IgD-negative memory B cell (primary cell): Measurements from ENCODE around the gene ADH1C. TPM values are rescaled to one million over a fixed set of nuclear protein-coding genes. Genes with fewer than 3 reads are reported as not detected.
"Not testable (repeated sequence)": the region's sequence is repeated elsewhere in the genome, so short reads cannot be mapped to it uniquely, and the experiment has no call there.

ENCODE experiments used
- H3K27ac Mint-ChIP-seq, 3 donors: one replicate each; pipeline ENCODE4 v1.8.0; 2020 to 2022; ENCODE audit warnings: mild to moderate bottlenecking in 3 of 3, mixed read lengths in 3 of 3, moderate library complexity in 1 of 3
- H3K27me3 Mint-ChIP-seq: one replicate; pipeline ENCODE4 v1.8.0; 2021; ENCODE audit warnings: mixed read lengths
- H3K36me3 Mint-ChIP-seq: one replicate; pipeline ENCODE4 v1.8.0; 2020; ENCODE audit warnings: mild to moderate bottlenecking, mixed read lengths
- H3K4me1 Mint-ChIP-seq, 3 donors: one replicate each; pipeline ENCODE4 v1.8.0; 2020 to 2022; ENCODE audit warnings: mixed read lengths in 3 of 3, mild to moderate bottlenecking in 1 of 3
- H3K4me3 Mint-ChIP-seq, 4 donors: one replicate each; pipeline ENCODE4 v1.8.0; 2020 to 2022; ENCODE audit warnings: mild to moderate bottlenecking in 4 of 4, mixed read lengths in 4 of 4, moderate library complexity in 3 of 4
- H3K9me3 Mint-ChIP-seq, 3 donors: one replicate each; pipeline ENCODE4 v1.8.0; 2020 to 2021; ENCODE audit warnings: mixed read lengths in 3 of 3, mild to moderate bottlenecking in 1 of 3
- polyA plus RNA-seq: library from polyadenylated mRNA; unstranded; fragments of 300-500 nt; fragmentation: Illumina TruSeq; gene quantifications from one replicate; pipeline ENCODE4 v1.2.3, GENCODE V29; 2021

The ADH1C gene
- polyA plus RNA-seq, 1 donor from 2014 or later = not detected

DNA sequence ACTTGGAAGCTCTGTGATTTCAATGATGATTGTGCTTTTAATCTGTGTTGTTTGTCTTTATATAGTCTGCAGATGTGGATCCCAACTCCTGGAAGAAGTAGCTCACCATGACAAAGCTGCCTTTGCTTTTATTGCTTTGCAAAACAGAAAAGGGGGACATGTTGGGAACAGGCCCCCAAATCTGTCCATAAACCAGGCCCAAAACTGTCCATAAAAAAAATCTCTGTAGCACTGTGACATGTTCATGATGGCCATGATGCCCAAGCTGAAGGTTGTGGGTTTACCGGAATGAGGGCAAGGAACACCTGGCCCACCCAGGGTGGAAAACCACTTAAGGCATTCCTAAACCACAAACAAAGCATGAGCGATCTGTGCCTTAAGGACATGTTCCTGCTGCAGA lies 19.9 kb upstream of the ADH1C start:
- peaks cover 2 to 25% (median 9%) of the 10 kb centered on the region in 3 donors for H3K9me3 Mint-ChIP-seq
- not testable (repeated sequence) for H3K27ac Mint-ChIP-seq, H3K36me3 Mint-ChIP-seq, H3K4me1 Mint-ChIP-seq, H3K27me3 Mint-ChIP-seq, H3K4me3 Mint-ChIP-seq

DNA sequence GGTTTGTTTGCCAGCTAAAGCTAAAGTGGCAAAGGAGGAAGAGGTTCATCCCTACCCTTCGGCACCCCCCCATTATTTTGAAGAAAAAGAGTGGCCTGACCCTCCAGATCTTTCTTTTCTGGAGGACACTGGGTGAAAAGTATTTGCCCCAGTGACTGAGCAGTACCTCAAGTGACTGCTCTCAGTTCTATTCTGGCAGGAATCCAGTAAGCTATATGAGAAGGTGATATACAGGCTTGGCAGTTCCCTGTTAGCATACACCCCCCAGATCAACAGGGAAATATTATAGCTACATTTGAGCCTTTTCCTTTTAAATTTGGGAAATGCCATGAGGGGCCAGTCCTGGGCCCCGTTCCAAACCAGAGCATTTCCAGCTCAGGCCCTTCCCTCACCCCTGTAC lies 15.3 kb upstream of the ADH1C start:
- H3K27ac Mint-ChIP-seq, H3K27me3 Mint-ChIP-seq, H3K9me3 Mint-ChIP-seq, H3K4me3 Mint-ChIP-seq, H3K4me1 Mint-ChIP-seq, H3K36me3 Mint-ChIP-seq: not testable (repeated sequence)

DNA sequence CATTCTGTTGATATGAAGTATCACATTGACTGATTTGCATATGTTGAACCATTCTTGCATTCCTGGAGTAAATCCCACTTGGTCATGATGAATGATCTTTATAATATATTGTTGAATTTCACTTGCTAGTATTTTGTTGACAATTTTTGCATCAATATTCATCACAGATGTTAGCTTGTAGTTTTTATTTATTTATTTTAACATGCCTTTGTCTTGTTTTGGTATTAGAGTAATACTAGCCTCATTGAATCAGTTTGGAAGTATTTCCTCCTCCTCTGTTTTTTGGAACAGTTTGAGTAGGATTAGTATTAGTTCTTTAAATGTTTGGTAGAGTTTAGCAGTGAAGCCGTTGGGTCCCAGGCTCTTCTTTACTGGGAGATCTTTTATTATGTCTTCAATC lies 13.9 kb upstream of the ADH1C start:
- Mint-ChIP-seq H3K9me3 (peaks cover 0 to 2% (median 0%) of the 10 kb centered on the region in 3 donors), H3K4me1 (peaks cover 0 to 2% (median 0%) of the 10 kb centered on the region in 3 donors), H3K27ac (no peak overlapping the region), H3K27me3 (peaks cover 8% of the 10 kb centered on the region), H3K36me3 (no peaks in the 10 kb centered on the region), H3K4me3 (no peak overlapping the region)

DNA sequence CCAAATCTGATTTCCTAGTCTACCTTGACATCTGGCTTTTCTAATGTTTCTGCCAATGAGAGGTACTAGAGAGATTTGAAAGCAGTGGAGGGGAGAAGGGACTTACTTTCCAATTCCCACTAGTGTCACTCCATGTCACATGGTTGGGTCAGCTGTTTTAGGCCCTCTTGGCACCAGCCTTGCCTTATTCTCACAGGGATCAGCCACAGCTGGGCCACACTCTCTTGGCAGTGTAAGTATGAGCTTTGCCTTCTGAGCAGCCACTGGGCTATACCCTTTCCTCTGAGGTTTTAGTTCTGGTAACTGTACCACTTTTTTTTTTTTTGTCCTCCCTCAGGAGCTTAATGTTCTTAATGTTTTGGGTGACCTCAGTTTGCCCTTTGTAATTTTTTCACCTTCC lies 10.2 kb upstream of the ADH1C start:
- no peaks in the 10 kb centered on the region for H3K36me3 Mint-ChIP-seq
- peaks cover 0 to 2% (median 0%) of the 10 kb centered on the region in 3 donors for H3K4me1 Mint-ChIP-seq
- no peak overlapping the region for H3K4me3 Mint-ChIP-seq
- H3K27ac Mint-ChIP-seq = no peak overlapping the region
- peaks cover 4% of the 10 kb centered on the region for H3K27me3 Mint-ChIP-seq
- H3K9me3 Mint-ChIP-seq = no peaks in the 10 kb centered on the region

DNA sequence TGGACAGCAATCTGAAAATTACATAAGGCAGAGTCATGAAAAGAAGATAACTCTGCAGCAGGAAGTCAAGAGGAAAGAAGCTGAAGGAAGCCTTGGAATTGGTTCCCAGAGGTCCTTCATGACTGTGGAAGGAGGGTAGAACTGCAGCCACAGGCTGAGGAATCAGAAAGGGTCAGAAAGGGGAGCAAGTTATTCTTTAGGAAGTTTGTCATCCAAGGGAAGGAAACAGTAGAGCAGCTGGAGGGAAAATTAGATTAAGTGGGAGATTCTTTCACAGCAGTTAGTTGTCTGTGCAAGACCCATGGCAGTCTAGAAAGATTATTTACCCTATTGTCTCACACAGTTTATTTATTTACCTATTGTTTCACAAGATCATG lies 9.3 kb upstream of the ADH1C start:
- peaks cover 3% of the 10 kb centered on the region for H3K27me3 Mint-ChIP-seq
- H3K27ac Mint-ChIP-seq = no peak overlapping the region
- H3K4me3 Mint-ChIP-seq = no peak overlapping the region
- H3K36me3 Mint-ChIP-seq = no peaks in the 10 kb centered on the region
- peaks cover 0 to 2% (median 0%) of the 10 kb centered on the region in 3 donors for H3K4me1 Mint-ChIP-seq
- no peaks in the 10 kb centered on the region for H3K9me3 Mint-ChIP-seq

DNA sequence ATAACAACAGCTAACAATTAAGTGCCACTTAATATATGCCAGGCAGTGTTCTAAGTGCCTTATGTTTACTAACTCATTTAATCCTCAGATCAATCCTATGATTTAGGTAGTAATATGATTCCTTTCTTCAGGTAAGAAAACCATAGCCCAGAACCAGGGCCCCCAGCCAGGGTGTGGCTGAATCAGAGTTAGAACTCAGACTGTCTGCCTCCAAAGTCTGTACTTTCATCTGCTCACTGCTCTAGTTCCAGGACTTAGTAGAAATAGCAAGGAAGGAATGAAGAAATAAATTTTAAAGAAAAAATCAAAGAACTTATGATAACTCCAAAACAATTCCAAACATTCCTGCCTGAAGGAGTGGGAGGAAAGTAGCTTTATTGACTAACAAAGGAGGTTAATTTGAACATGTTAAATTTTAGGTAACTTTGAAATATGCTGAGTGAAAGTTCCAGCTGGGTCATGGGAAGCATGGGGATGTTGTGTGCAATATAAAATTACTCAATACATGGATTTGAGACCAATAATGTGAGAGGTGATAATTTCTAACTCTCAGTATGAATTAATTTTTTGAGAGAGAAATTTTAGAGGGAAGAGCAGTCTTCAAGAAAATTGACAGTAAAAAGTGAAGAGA lies 8.8 kb upstream of the ADH1C start:
- H3K36me3 Mint-ChIP-seq = no peaks in the 10 kb centered on the region
- no peak overlapping the region for H3K4me3 Mint-ChIP-seq
- H3K9me3 Mint-ChIP-seq = no peaks in the 10 kb centered on the region
- peaks cover 3% of the 10 kb centered on the region for H3K27me3 Mint-ChIP-seq
- H3K4me1 Mint-ChIP-seq = peaks cover 0 to 2% (median 0%) of the 10 kb centered on the region in 3 donors
- no peak overlapping the region for H3K27ac Mint-ChIP-seq

DNA sequence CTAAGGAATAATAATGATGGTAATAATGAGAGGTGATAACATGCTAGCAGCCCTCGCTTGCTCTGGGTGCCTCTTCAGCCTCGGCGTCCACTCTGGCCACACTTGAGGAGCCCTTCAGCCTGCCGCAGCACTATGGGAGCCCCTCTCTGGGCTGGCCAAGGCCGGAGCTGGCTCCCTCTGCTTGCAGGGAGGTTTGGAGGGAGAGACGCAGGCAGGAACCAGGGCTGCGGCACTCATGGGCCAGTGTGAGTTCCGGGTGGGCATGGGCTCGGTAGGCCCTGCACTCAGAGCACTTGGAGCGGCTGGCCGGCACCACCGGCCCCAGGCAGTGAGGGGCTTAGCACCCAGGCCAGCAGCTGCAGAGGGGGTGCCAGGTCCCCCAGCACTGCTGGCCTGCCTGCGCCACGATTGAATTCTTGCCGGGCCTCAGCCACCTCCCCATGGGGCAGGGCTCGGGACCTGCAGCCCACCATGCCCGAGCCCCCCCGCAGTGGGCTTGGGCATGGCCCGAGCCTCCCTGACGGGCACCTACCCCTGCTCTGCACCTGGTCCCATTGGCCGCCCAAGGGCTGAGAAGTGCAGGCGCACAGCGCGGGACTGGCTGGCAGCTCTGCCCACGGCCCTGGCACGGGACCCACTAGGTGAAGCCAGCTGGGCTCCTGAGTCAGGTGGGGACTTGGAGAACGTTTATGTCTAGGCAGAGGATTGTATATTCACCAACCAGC lies 7.1 kb upstream of the ADH1C start:
- Mint-ChIP-seq H3K27ac (no peak overlapping the region), H3K4me3 (no peak overlapping the region), H3K27me3 (peaks cover 3% of the 10 kb centered on the region), H3K9me3 (peaks cover 0 to 8% (median 2%) of the 10 kb centered on the region in 3 donors), H3K4me1 (peaks cover 0 to 2% (median 0%) of the 10 kb centered on the region in 3 donors), H3K36me3 (no peaks in the 10 kb centered on the region)

DNA sequence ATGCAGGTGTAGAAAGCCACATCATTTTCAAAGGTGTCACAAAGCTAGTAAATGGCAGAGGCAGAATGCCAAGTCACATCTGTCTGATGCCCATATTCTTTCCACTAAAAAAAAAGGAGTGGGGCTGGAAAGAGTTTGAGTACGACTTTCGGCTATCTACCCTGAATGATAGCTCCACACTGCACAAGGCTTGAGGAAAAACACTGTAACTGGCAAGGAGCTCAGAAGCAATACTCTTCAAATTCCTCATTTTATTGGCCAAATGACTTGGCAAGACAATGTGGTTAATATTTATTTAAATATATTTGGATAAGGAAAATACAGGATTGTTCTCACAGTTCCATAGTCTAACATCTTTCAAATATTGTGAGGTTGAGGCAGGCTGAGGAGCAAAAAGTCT lies 5.4 kb upstream of the ADH1C start:
- H3K4me3 Mint-ChIP-seq = no peak overlapping the region
- H3K27ac Mint-ChIP-seq = no peak overlapping the region
- peaks cover 0 to 2% (median 0%) of the 10 kb centered on the region in 3 donors for H3K4me1 Mint-ChIP-seq
- no peaks in the 10 kb centered on the region for H3K36me3 Mint-ChIP-seq
- peaks cover 2 to 10% (median 5%) of the 10 kb centered on the region in 3 donors for H3K9me3 Mint-ChIP-seq
- H3K27me3 Mint-ChIP-seq = peaks cover 3% of the 10 kb centered on the region

DNA sequence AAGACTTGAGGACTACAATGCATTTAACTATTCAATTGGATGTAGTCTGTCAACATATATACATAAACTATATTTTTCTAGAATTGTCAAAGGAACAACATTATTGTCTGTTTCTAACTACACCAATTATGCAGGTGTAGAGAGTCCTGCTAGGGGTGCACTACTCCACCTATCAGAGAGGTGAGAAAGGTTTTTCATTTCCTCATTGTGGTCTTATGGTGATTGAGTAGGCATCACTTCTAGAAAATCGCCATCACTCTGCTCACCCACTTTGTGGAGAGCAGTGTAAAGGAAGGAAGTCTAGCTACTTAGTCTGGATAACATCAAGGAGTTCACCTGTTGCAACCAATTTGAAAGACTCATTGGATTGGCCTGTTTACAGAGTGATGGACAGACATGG lies 4.4 kb upstream of the ADH1C start:
- peaks cover 2 to 10% (median 5%) of the 10 kb centered on the region in 3 donors for H3K9me3 Mint-ChIP-seq
- H3K4me1 Mint-ChIP-seq = no peaks in the 10 kb centered on the region
- no peak overlapping the region for H3K27ac Mint-ChIP-seq
- no peaks in the 10 kb centered on the region for H3K36me3 Mint-ChIP-seq
- peaks cover 6% of the 10 kb centered on the region for H3K27me3 Mint-ChIP-seq
- no peak overlapping the region for H3K4me3 Mint-ChIP-seq

DNA sequence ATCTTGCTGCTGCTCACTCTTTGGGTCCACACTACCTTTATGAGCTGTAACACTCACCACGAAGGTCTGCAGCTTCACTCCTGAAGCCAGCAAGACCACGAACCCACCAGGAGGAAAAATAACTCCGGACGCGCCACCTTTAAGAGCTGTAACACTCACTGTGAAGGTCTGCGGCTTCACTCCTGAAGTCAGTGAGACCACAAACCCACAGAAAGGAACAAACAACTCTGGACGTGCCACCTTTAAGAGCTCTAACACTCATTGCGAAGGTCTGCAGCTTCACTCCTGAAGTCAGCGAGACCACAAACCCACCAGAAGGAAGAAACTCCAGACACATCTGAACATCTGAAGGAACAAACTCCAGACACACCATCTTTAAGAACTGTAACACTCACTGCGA lies 3.6 kb upstream of the ADH1C start:
- not testable (repeated sequence) for H3K36me3 Mint-ChIP-seq, H3K27ac Mint-ChIP-seq, H3K4me1 Mint-ChIP-seq, H3K4me3 Mint-ChIP-seq, H3K27me3 Mint-ChIP-seq
- peaks cover 2 to 10% (median 5%) of the 10 kb centered on the region in 3 donors for H3K9me3 Mint-ChIP-seq

DNA sequence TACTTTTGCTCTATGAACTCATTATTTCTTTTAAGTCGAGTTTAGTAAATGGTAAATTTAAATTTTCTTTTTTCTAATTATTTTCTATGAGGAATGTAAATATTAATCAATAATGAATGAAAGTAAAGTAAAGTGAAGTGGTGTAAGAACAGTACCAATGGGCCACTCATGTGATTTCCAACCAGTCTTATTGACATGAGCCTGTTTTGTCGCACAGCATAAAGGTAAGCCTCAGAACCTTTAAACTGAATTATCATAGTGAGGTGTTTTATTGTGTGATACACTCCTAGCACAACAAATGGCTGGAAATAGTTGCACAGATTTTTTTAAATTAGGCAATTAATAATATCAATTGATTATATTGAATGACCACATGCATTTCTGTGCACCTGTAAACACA lies 1.1 kb downstream of the ADH1C start:
- Mint-ChIP-seq H3K9me3 (peaks cover 2 to 10% (median 5%) of the 10 kb centered on the region in 3 donors), H3K4me3 (no peak overlapping the region), H3K4me1 (no peaks in the 10 kb centered on the region), H3K27ac (no peak overlapping the region), H3K36me3 (peaks cover 1% of the 10 kb centered on the region), H3K27me3 (peaks cover 2% of the 10 kb centered on the region)

DNA sequence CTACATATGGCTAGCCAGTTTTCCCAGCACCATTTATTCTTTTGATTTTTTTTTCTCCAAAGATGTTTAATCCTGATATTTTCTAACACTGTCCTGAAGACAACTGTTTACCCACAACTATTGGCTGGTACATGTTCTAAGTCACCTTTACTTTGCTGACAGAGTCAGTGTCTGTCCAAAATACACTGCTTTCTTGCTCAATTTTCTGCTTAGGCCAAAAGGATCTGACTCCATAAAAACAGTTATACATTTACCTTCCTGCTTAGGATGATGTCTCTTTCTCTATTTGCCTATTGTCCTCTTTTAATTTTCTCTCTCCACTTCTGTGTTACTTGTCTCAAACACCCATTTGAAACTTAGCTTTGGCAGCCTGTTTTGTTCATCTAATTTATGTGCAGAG lies 3.2 kb downstream of the ADH1C start:
- Mint-ChIP-seq H3K36me3 (peaks cover 1% of the 10 kb centered on the region), H3K4me1 (no peaks in the 10 kb centered on the region), H3K9me3 (peaks cover 0 to 3% (median 2%) of the 10 kb centered on the region in 3 donors), H3K27me3 (peaks cover 2% of the 10 kb centered on the region), H3K4me3 (no peak overlapping the region), H3K27ac (no peak overlapping the region)

DNA sequence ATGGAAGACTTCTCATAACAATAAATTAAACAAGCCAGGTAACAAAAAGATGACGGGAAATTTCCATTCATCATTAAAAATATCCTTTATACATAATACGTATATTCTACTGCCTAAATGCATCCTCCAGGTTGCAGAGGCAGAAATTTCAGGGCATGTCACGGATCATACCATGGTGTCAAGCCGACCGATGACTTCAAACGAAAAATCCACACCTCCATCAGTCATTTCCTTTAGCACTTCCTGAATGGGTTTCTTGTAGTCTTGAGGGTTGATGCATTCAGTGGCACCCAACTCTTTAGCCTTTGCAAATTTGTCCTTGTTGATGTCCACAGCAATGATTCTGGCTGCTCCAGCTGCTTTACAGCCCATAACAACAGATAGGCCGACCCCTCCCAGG lies 9.9 kb downstream of the ADH1C start:
- H3K9me3 Mint-ChIP-seq, H3K4me1 Mint-ChIP-seq, H3K36me3 Mint-ChIP-seq, H3K27ac Mint-ChIP-seq, H3K4me3 Mint-ChIP-seq, H3K27me3 Mint-ChIP-seq: not testable (repeated sequence)

DNA sequence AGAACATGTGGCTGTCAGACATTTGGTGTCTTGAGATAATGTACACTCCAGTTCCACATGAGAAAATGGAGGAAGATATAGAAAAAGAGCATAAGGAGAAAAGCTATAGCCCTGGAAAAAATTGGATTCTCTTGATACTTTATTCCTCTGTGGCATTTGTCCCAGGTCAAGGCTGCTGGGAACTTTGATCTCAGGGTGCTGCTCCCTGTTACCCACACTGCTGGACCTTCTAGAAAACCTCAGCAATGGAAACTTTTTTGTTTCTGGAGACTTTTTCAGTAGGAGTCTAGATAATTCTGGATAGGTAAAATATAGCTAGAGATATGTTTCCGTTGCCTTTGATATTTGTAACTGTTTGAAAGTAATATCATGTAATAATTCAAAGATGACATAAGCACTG lies 11.1 kb downstream of the ADH1C start:
- peaks cover 2% of the 10 kb centered on the region for H3K27me3 Mint-ChIP-seq
- no peaks in the 10 kb centered on the region for H3K36me3 Mint-ChIP-seq
- no peak overlapping the region for H3K4me3 Mint-ChIP-seq
- no peaks in the 10 kb centered on the region for H3K4me1 Mint-ChIP-seq
- H3K9me3 Mint-ChIP-seq = no peaks in the 10 kb centered on the region
- no peak overlapping the region for H3K27ac Mint-ChIP-seq

DNA sequence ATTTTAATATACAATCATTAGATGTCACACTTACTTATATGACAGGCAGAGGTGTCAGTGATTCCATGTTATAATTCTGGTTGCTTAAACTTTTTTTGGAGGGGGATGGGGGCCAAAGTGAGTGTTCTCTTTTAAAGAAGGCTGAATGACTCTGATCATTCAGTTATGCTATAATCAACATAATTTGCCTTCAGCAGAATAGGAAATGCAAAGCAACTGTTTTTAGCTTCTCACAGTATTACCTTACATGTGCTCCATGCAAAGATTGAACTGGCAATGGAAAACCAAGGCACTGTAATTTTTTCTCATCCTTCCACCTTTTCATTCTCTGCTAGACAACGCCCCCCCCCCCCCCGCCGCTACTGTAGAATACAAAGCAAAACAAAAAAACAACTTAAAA lies 13.4 kb downstream of the ADH1C start:
- no peak overlapping the region for H3K4me3 Mint-ChIP-seq
- H3K9me3 Mint-ChIP-seq = no peaks in the 10 kb centered on the region
- no peak overlapping the region for H3K27ac Mint-ChIP-seq
- no peaks in the 10 kb centered on the region for H3K4me1 Mint-ChIP-seq
- H3K27me3 Mint-ChIP-seq = peaks cover 5% of the 10 kb centered on the region
- H3K36me3 Mint-ChIP-seq = no peaks in the 10 kb centered on the region

DNA sequence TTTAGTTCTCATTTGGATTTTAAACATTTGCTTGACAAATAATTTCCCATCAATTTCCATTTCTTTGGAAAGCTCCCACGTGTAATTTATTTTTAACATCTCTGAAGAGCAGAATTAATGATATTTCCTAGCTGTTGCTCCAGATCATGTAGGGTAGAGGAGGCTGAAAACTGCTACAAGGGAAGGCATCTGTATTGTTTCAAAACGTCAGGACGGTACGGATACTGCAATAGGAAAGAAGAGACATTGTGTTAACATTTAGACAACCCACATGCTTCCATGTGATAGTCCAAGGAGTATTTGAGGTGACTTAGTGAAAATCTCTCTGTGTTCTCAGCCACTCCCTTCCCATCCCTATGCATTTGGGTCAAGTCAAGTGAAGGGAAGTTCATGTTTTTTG lies 16.0 kb downstream of the ADH1C start:
- no peaks in the 10 kb centered on the region for H3K4me1 Mint-ChIP-seq
- H3K27me3 Mint-ChIP-seq = peaks cover 5% of the 10 kb centered on the region
- H3K9me3 Mint-ChIP-seq = no peaks in the 10 kb centered on the region
- H3K4me3 Mint-ChIP-seq = no peak overlapping the region
- no peaks in the 10 kb centered on the region for H3K36me3 Mint-ChIP-seq
- H3K27ac Mint-ChIP-seq = no peak overlapping the region
